Gastrocnemius medialis (tissue), 4 donors: ENCODE data around the gene CAMP.

ENCODE experiments used
- CTCF ChIP-seq, 5 experiments: fragments of 450-650 bp in 3 of 5; fragments of 200-600 bp in 2 of 5; sonication (generic) in 2 of 5; IDR thresholded peaks in 4 of 5; conservative IDR thresholded peaks in 1 of 5; 1 replicate in 4 of 5; 2 replicates in 1 of 5; pipeline ENCODE4 v1.5.1; 2016 to 2019; ENCODE audit warnings: antibody characterized with exemption in 5 of 5, mild to moderate bottlenecking in 3 of 5, moderate library complexity in 3 of 5
- POLR2A ChIP-seq, 2 donors: fragments of 450-650 bp; IDR thresholded peaks; one replicate each; pipeline ENCODE4 v1.6.1; 2017; ENCODE audit warnings: antibody characterized with exemption in 2 of 2, mild to moderate bottlenecking in 2 of 2, moderate library complexity in 2 of 2

- no peak for TF ChIP-seq CTCF (IDR thresholded peaks at IDR 0.05 in 4 of 5, conservative IDR thresholded peaks at IDR 0.05 in 1 of 5)
- no peak for TF ChIP-seq POLR2A (IDR thresholded peaks at IDR 0.05)
Observed at GRCh38 chr3:48226939-48227338, 3.6 kb downstream of the CAMP start.
